ENCODE measurements around the gene CHRNA9. TPM values are rescaled to one million over a fixed set of nuclear protein-coding genes. Genes with fewer than 3 reads are reported as not detected.

CHRNA9 gene
- total and polyA plus RNA-seq, 8 donors = 0.31 TPM; not detected in 7

DNA sequence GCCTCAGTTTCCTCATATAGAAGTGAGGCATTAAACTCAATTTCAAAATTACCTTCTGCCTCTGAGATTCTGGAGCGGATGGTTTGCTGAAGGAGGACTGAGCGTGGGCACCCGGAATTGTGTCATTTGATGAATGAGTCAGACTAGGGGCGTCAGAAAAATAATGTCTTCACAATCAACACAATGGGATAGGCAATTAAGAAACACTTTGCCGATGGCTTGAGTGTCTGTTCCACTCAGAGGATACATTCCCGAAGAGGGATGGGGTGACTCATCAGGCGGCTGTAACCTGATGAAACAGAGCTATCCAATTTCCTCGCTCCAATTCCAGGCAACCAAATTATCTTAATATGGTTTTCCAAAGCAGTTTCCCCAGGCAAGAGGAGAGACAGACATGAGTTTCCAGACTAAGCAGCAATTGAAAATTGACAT, 1.2 kb upstream of the CHRNA9 start:
- Histone ChIP-seq H3K36me3 (no peaks in the 10 kb centered on the region), H3K27ac (no peak overlapping the region), H3K27me3 (no peaks in the 10 kb centered on the region), H3K4me3 (no peak overlapping the region), H3K4me1 (peaks cover 0 to 11% (median 0%) of the 10 kb centered on the region in 4 donors), H3K9me3 (no peaks in the 10 kb centered on the region)
- intact Hi-C loops (cut with DNase I; ENCODE audit: low total_unique reads) = no loop called here
- WGBS, 5 donors = 75 to 89% (median 87%) methylated on average over 8 of the region's 8 CpGs
- no peak for DNase-seq
- TF ChIP-seq POLR2A (IDR thresholded peaks at IDR 0.05) (no peak), EP300 (IDR thresholded peaks at IDR 0.05) (no peak), POLR2AphosphoS5 (IDR thresholded peaks at IDR 0.05) (no peak)
- TF ChIP-seq, protein P1, sequence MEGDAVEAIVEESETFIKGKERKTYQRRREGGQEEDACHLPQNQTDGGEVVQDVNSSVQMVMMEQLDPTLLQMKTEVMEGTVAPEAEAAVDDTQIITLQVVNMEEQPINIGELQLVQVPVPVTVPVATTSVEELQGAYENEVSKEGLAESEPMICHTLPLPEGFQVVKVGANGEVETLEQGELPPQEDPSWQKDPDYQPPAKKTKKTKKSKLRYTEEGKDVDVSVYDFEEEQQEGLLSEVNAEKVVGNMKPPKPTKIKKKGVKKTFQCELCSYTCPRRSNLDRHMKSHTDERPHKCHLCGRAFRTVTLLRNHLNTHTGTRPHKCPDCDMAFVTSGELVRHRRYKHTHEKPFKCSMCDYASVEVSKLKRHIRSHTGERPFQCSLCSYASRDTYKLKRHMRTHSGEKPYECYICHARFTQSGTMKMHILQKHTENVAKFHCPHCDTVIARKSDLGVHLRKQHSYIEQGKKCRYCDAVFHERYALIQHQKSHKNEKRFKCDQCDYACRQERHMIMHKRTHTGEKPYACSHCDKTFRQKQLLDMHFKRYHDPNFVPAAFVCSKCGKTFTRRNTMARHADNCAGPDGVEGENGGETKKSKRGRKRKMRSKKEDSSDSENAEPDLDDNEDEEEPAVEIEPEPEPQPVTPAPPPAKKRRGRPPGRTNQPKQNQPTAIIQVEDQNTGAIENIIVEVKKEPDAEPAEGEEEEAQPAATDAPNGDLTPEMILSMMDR (IDR thresholded peaks at IDR 0.05) = no peak

DNA sequence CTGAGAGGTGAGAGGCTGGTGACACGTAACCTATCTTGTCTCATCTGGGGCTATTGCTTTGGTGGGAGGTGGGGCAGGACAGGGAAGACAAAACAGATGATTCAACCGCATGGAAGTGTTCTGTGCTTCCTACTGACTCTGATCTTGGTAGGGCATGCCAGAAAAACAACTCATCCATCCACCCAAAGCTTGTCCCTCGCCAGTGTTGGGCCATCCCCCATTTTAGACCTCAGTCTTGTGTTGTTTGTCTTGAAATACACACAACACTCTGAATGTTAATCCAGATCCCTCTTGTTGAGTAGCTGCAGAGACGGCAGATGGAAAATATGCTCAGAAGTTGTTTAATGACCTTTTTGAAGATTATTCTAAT, 377 bp downstream of the CHRNA9 start:
- DNase-seq = no peak
- WGBS, 5 donors = 60 to 85% (median 83%) methylated on average over 4 of the region's 4 CpGs
- TF ChIP-seq POLR2A (IDR thresholded peaks at IDR 0.05) (no peak), EP300 (IDR thresholded peaks at IDR 0.05) (no peak), POLR2AphosphoS5 (IDR thresholded peaks at IDR 0.05) (no peak)
- TF ChIP-seq, protein P1 (IDR thresholded peaks at IDR 0.05) = no peak
- Histone ChIP-seq H3K4me3 (no peak overlapping the region), H3K27me3 (no peaks in the 10 kb centered on the region), H3K36me3 (no peaks in the 10 kb centered on the region), H3K27ac (no peak overlapping the region), H3K9me3 (no peaks in the 10 kb centered on the region), H3K4me1 (peaks cover 0 to 11% (median 0%) of the 10 kb centered on the region in 4 donors)
- intact Hi-C loops (cut with DNase I; ENCODE audit: low total_unique reads) = no loop called here

DNA sequence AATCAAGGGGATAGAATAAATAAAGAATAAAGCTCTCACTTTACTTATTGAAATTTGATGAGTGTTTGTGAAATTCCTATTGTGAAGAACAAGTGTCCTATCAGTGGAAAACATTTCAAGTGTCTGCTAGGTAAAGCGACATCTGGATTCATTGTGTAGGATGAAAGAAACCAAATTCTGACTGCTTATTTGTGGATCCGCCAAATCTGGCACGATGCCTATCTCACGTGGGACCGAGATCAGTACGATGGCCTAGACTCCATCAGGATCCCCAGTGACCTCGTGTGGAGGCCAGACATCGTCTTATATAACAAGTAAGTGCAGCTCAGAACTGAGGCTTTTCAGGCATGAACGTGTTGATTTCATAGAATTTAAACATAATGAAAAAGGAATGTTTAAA, 1.9 kb downstream of the CHRNA9 start:
- WGBS, 5 donors = 63 to 80% (median 70%) methylated on average over 9 of the region's 9 CpGs
- H3K4me3 ChIP-seq = no peak overlapping the region
- no peak for DNase-seq
- no peaks in the 10 kb centered on the region for H3K36me3 ChIP-seq
- intact Hi-C loops (cut with DNase I; ENCODE audit: low total_unique reads) = no loop called here
- H3K9me3 ChIP-seq = no peaks in the 10 kb centered on the region
- no peak overlapping the region for H3K27ac ChIP-seq
- H3K27me3 ChIP-seq = no peaks in the 10 kb centered on the region
- no peaks in the 10 kb centered on the region for H3K4me1 ChIP-seq
- TF ChIP-seq POLR2AphosphoS5 (IDR thresholded peaks at IDR 0.05) = no peak
- TF ChIP-seq, protein P1 (IDR thresholded peaks at IDR 0.05) = no peak
- TF ChIP-seq POLR2A (IDR thresholded peaks at IDR 0.05) = no peak
- TF ChIP-seq EP300 (IDR thresholded peaks at IDR 0.05) = no peak

DNA sequence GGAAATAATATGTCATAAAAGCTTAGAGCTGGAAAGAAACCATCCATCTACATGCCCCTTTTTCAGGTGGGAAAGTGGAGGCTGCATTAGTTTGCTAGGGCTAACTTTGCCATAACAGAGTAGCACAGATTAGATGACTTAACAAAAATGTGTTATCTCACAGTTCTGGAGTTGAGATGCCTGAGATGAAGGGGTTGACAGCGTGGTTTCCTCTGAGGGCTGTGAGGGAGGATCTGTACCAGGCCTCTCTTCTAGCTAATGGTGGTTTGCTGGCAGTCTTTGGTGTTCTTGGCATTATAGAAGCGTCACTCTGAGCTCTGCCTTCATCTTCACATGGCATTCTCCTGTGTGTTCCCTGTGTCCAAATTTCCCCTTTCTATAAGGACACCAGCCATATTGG, 2.4 kb downstream of the CHRNA9 start:
- no peak overlapping the region for H3K27ac ChIP-seq

More for the DNA sequence above, 2.4 kb downstream of the CHRNA9 start:
- DNase-seq = no peak
- H3K9me3 ChIP-seq = no peaks in the 10 kb centered on the region
- TF ChIP-seq, protein P1 (IDR thresholded peaks at IDR 0.05) = no peak
- TF ChIP-seq POLR2A (IDR thresholded peaks at IDR 0.05) (no peak), EP300 (IDR thresholded peaks at IDR 0.05) (no peak), POLR2AphosphoS5 (IDR thresholded peaks at IDR 0.05) (no peak)
- 73 to 90% (median 82%) methylated on average over 2 of the region's 2 CpGs for WGBS, 5 donors
- no peaks in the 10 kb centered on the region for H3K27me3 ChIP-seq
- intact Hi-C loops (cut with DNase I; ENCODE audit: low total_unique reads) = no loop called here
- no peaks in the 10 kb centered on the region for H3K36me3 ChIP-seq
- no peak overlapping the region for H3K4me3 ChIP-seq
- H3K4me1 ChIP-seq = no peaks in the 10 kb centered on the region

Data from stomach (tissue), 9 donors.